H1 (cell line): ENCODE data around the gene GPC1. TPM values are rescaled to one million over a fixed set of nuclear protein-coding genes. Genes with fewer than 3 reads are reported as not detected.

Source experiments
- HDAC6 ChIP-seq: IDR thresholded peaks from one replicate; pipeline ENCODE4 v1.7.1; 2012; ENCODE audit warnings: low read depth, mild to moderate bottlenecking, inconsistent platforms, low read length, moderate library complexity
- KDM1A ChIP-seq: fragments of 200-600, 300-600 bp; sonication (generic); IDR thresholded peaks from 2 replicates; pipeline ENCODE4 v1.7.1; 2016; ENCODE audit warnings: mild to moderate bottlenecking, low read length, borderline replicate concordance
- polyA plus RNA-seq, 7 experiments: library from polyadenylated mRNA; depleted of rRNA in 3 of 7; stranded (reverse) in 5 of 7; unstranded in 2 of 7; fragments of >200 nt in 5 of 7; fragments of 200-250 nt in 2 of 7; gene quantifications; 1 replicate in 5 of 7; 2 replicates in 1 of 7; 4 replicates in 1 of 7; pipeline versions ENCODE4 v1.2.1 to v1.2.3, GENCODE V29; 2011 to 2013; ENCODE audit warnings: missing spikeins in 2 of 7, mixed read lengths in 2 of 7
- total RNA-seq: library from RNA; stranded (reverse); fragmentation: NEBNext Ultra II Directional; extraction: Animal tissue kit (Norgen Biotek cat#: 25700); gene quantifications from 2 replicates; pipeline ENCODE4 v1.2.1, GENCODE V29; 2021
- TF ChIP-seq, protein P1 (sequence below): fragments of 300-600 bp; sonication (generic); IDR thresholded peaks from 2 replicates; pipeline ENCODE4 v1.7.1; 2012; ENCODE audit warnings: low read length, moderate library complexity, mild to moderate bottlenecking, inconsistent platforms; ENCODE audit not compliant: insufficient replicate concordance

Gene GPC1
- total and polyA plus RNA-seq, 2 of the 8 experiments (the other 6 are each of a cell fraction or from before 2014, with no cell fraction given) = 21.9 to 28.3 TPM

DNA sequence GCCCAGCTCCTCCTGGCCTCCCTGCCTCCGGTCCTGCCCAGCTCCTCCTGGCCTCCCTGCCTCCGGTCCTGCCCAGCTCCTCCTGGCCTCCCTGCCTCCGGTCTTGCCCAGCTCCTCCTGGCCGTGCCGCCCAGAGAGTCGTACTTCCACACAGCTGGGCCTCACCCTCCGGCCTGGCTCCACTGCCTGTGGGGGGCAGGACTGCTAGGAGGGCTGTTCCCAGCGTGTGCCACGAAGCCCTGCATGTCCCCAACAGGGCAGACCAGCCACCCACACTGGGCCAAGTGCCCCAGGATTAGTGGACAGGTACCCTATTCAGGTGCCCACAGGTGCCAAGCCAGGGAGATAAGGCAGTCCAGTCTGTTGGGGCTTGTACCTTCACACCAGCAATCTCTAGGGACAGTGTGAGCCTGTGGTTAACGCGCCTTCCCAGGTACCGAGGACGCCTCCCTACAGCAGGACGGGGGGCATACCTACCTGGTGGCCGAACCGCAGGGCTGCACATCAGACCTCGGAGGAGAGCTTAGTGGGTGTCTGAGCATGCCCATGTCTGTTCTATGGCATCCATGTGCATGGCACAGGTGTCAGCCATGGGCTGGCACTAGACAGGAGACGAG lies 5.3 kb downstream of the GPC1 start (continued):
- TF ChIP-seq, protein P1, sequence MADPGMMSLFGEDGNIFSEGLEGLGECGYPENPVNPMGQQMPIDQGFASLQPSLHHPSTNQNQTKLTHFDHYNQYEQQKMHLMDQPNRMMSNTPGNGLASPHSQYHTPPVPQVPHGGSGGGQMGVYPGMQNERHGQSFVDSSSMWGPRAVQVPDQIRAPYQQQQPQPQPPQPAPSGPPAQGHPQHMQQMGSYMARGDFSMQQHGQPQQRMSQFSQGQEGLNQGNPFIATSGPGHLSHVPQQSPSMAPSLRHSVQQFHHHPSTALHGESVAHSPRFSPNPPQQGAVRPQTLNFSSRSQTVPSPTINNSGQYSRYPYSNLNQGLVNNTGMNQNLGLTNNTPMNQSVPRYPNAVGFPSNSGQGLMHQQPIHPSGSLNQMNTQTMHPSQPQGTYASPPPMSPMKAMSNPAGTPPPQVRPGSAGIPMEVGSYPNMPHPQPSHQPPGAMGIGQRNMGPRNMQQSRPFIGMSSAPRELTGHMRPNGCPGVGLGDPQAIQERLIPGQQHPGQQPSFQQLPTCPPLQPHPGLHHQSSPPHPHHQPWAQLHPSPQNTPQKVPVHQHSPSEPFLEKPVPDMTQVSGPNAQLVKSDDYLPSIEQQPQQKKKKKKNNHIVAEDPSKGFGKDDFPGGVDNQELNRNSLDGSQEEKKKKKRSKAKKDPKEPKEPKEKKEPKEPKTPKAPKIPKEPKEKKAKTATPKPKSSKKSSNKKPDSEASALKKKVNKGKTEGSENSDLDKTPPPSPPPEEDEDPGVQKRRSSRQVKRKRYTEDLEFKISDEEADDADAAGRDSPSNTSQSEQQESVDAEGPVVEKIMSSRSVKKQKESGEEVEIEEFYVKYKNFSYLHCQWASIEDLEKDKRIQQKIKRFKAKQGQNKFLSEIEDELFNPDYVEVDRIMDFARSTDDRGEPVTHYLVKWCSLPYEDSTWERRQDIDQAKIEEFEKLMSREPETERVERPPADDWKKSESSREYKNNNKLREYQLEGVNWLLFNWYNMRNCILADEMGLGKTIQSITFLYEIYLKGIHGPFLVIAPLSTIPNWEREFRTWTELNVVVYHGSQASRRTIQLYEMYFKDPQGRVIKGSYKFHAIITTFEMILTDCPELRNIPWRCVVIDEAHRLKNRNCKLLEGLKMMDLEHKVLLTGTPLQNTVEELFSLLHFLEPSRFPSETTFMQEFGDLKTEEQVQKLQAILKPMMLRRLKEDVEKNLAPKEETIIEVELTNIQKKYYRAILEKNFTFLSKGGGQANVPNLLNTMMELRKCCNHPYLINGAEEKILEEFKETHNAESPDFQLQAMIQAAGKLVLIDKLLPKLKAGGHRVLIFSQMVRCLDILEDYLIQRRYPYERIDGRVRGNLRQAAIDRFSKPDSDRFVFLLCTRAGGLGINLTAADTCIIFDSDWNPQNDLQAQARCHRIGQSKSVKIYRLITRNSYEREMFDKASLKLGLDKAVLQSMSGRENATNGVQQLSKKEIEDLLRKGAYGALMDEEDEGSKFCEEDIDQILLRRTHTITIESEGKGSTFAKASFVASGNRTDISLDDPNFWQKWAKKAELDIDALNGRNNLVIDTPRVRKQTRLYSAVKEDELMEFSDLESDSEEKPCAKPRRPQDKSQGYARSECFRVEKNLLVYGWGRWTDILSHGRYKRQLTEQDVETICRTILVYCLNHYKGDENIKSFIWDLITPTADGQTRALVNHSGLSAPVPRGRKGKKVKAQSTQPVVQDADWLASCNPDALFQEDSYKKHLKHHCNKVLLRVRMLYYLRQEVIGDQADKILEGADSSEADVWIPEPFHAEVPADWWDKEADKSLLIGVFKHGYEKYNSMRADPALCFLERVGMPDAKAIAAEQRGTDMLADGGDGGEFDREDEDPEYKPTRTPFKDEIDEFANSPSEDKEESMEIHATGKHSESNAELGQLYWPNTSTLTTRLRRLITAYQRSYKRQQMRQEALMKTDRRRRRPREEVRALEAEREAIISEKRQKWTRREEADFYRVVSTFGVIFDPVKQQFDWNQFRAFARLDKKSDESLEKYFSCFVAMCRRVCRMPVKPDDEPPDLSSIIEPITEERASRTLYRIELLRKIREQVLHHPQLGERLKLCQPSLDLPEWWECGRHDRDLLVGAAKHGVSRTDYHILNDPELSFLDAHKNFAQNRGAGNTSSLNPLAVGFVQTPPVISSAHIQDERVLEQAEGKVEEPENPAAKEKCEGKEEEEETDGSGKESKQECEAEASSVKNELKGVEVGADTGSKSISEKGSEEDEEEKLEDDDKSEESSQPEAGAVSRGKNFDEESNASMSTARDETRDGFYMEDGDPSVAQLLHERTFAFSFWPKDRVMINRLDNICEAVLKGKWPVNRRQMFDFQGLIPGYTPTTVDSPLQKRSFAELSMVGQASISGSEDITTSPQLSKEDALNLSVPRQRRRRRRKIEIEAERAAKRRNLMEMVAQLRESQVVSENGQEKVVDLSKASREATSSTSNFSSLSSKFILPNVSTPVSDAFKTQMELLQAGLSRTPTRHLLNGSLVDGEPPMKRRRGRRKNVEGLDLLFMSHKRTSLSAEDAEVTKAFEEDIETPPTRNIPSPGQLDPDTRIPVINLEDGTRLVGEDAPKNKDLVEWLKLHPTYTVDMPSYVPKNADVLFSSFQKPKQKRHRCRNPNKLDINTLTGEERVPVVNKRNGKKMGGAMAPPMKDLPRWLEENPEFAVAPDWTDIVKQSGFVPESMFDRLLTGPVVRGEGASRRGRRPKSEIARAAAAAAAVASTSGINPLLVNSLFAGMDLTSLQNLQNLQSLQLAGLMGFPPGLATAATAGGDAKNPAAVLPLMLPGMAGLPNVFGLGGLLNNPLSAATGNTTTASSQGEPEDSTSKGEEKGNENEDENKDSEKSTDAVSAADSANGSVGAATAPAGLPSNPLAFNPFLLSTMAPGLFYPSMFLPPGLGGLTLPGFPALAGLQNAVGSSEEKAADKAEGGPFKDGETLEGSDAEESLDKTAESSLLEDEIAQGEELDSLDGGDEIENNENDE = no peak
- no peak for TF ChIP-seq KDM1A
- TF ChIP-seq HDAC6 = no peak
